Esophagus squamous epithelium (tissue), 4 donors: ENCODE measurements around the gene SPATA31E1.

Experiments
- CTCF ChIP-seq, 6 experiments: fragments of 450-650 bp in 4 of 6; fragments of 200-600 bp in 2 of 6; sonication (generic) in 2 of 6; IDR thresholded peaks; one replicate each; pipeline ENCODE4 v1.5.1; 2016 to 2019; ENCODE audit warnings: antibody characterized with exemption in 6 of 6, mild to moderate bottlenecking in 4 of 6, moderate library complexity in 4 of 6
- POLR2A ChIP-seq, 4 donors: fragments of 450-650 bp; IDR thresholded peaks; one replicate each; pipeline ENCODE4 v1.6.1; 2017; ENCODE audit warnings: antibody characterized with exemption in 4 of 4, mild to moderate bottlenecking in 4 of 4, moderate library complexity in 3 of 4

DNA sequence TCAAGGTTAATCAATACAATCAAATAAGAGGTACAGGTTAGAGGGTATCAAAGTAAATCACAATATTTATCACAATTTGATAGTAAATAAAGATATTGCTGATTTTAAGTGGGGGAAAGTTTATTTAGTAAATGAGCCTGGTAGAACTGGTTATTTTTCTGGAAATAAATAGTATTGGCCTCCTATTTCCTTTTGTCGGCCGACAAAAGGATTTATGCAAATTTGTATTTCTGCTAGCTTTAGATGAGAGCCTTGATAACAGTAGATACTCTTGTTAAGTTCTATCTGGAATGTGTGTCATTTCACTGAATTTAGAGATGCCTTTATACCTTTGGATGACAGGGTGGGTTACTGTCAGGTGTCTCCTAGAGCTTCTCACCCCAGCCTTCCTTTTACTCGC, 17.8 kb upstream of the SPATA31E1 start:
- no peak for TF ChIP-seq POLR2A (IDR thresholded peaks at IDR 0.05)
- TF ChIP-seq CTCF (IDR thresholded peaks at IDR 0.05) = no peak
